Right lobe of liver (tissue), 6 donors: Measurements from ENCODE around the gene HINT1. TPM values are rescaled to one million over a fixed set of nuclear protein-coding genes. Genes with fewer than 3 reads are reported as not detected.

Experiments used
- ATAC-seq, 4 donors: fragments of 200-7000 bp; cut with Tn5 transposase; one replicate each; pipeline ENCODE4 v1.9.1; 2020; ENCODE audit warnings: mild to moderate bottlenecking in 4 of 4, moderate library complexity in 4 of 4
- DNase-seq, 3 donors: peaks; one replicate each; pipeline ENCODE4 v3.0.0-alpha.2; 2020
- H3K27ac ChIP-seq, 3 donors: fragments of 200-600 bp; one replicate each; pipeline ENCODE4 v1.8.0; 2022
- H3K27me3 ChIP-seq, 2 donors: fragments of 200-600 bp; one replicate each; pipeline ENCODE4 v1.8.0; 2022
- H3K36me3 ChIP-seq, 4 donors: fragments of 200-600 bp; sonication (generic) in 1 of 4; one replicate each; pipeline versions ENCODE4 v1.5.1 to v1.8.0; 2017 to 2022; ENCODE audit warnings: control low read depth in 1 of 4
- H3K4me1 ChIP-seq, 4 donors: fragments of 200-600 bp; sonication (generic) in 1 of 4; one replicate each; pipeline versions ENCODE4 v1.5.1 to v1.8.0; 2017 to 2022; ENCODE audit warnings: control low read depth in 1 of 4
- H3K4me3 ChIP-seq, 3 donors: fragments of 200-600 bp; one replicate each; pipeline ENCODE4 v1.8.0; 2022
- H3K9me3 ChIP-seq, 4 donors: fragments of 200-600 bp; sonication (generic) in 1 of 4; one replicate each; pipeline versions ENCODE4 v1.5.1 to v1.8.0; 2017 to 2022; ENCODE audit warnings: control low read depth in 1 of 4
- POLR2A ChIP-seq: fragments of 450-650 bp; IDR thresholded peaks from one replicate; pipeline ENCODE4 v1.6.1; 2017; ENCODE audit warnings: antibody characterized with exemption, mild to moderate bottlenecking
- WGBS: methylation state at CpG from one replicate; pipeline ENCODE4 v1.1.6; 2018; ENCODE audit warnings: low coverage, low lambda C conversion rate; ENCODE audit not compliant: insufficient coverage; ENCODE audit errors: missing lambda C conversion rate; 5-methylcytosine and 5-hydroxymethylcytosine counted together
- intact Hi-C, 2 donors: fragments of 100-400 bp; cut with DNase I; formaldehyde crosslinking; loops; one replicate each; pipeline versions ENCODE4 v1.11.2 to v1.14.1; 2022
- long read RNA-seq: library from polyadenylated mRNA; unstranded; transcript quantifications from one replicate; pipeline ENCODE4 v2.0.0, GENCODE V29; 2019
- total RNA-seq, 6 experiments: library from RNA; depleted of rRNA in 2 of 6; stranded (reverse); fragments of >200 nt in 2 of 6; fragmentation: NEBNext Ultra II Directional in 3 of 6; extraction: Animal tissue kit (Norgen Biotek cat#: 25700) in 3 of 6; gene quantifications; one replicate each; pipeline versions ENCODE4 v1.1.0 to v1.2.4, GENCODE V29; 2016 to 2023
- TF ChIP-seq, protein P1 (sequence below), 4 donors: fragments of 200-600 bp in 3 of 4; fragments of 450-650 bp in 1 of 4; IDR thresholded peaks; one replicate each; pipeline versions ENCODE4 v1.5.1 to v1.8.0; 2016 to 2022; ENCODE audit warnings: antibody characterized with exemption in 4 of 4, mild to moderate bottlenecking in 2 of 4
- donor health status: DM: no; HTN: yes; CAD: no.
- donor health status: DM: no; HTN: no; CAD: no.
- donor health status: DM: no; HTN: no; CAD: no.
- donor health status: DM: no; HTN: yes; CAD: no.
- donor health status: DM: no; HTN: yes; CAD: no.

The HINT1 gene
- total RNA-seq, result 100 to 1,000 TPM; 145 to 246 (median 196) TPM
- long read RNA-seq, transcript HINT1-201 (3 exons, 1,081 nt), result major isoform, 351 of 369 reads
- long read RNA-seq, transcript HINT1-209 (3 exons, 656 nt), result minor isoform, 7 of 369 reads
- long read RNA-seq, partial matches to known transcripts, result 3 of 369 reads
- long read RNA-seq, other reads (novel, unspliced or antisense), result 6 of 369 reads

DNA sequence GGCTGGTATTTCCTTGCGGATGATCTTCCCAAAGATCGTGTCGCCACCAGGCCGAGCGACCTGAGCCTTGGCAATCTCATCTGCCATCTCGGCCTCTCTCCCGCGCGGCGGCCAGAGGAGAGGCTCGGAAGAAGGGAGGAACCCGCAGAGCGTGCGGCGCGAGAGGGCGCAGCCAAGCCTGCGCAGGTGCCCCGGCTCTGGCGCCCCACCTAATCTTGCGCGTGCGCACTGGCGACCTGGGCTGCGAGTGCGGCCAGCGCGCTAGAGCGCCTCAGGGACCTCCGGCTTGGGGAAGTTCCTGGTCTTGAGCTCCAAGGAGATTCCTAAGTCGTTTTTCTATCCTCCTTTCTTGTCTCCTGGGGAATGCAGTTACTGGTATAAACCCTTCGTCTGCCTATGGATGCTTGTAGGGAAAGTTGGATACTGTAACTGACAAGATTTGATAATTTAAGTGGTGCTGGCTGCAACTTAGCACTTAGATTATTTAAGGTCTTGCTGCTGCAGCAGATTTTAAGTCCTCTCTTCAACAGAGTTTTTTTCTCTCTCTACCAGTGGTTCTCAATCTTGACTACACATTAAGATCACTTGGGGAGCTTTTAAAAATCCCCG is at the start of gene HINT1:
HINT1 (minus strand) TSS at position 138 of the 609 bp plus-strand sequence; CDS start at position 87, 51 bp downstream.
- H3K9me3 ChIP-seq, result no peaks in the 10 kb centered on the region
- peaks cover 0 to 32% (median 14%) of the 10 kb centered on the region in 4 donors for H3K4me1 ChIP-seq
- DNase-seq (peak; percentile 96 to 97 (median 96)), ATAC-seq (peak; percentile 87 to 93 (median 88))
- under 1% methylated on average over 11 of the region's 33 CpGs for WGBS
- TF ChIP-seq, protein P1, sequence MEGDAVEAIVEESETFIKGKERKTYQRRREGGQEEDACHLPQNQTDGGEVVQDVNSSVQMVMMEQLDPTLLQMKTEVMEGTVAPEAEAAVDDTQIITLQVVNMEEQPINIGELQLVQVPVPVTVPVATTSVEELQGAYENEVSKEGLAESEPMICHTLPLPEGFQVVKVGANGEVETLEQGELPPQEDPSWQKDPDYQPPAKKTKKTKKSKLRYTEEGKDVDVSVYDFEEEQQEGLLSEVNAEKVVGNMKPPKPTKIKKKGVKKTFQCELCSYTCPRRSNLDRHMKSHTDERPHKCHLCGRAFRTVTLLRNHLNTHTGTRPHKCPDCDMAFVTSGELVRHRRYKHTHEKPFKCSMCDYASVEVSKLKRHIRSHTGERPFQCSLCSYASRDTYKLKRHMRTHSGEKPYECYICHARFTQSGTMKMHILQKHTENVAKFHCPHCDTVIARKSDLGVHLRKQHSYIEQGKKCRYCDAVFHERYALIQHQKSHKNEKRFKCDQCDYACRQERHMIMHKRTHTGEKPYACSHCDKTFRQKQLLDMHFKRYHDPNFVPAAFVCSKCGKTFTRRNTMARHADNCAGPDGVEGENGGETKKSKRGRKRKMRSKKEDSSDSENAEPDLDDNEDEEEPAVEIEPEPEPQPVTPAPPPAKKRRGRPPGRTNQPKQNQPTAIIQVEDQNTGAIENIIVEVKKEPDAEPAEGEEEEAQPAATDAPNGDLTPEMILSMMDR (IDR thresholded peaks at IDR 0.05), result peak in 2 of 4 donors; percentile 24 to 28
- peak; percentile 87 for TF ChIP-seq POLR2A
- no peaks in the 10 kb centered on the region for H3K27me3 ChIP-seq
- H3K27ac ChIP-seq, result peak within 1 kb of the TSS; percentile 90 to 98 (median 96)
- peaks cover 0 to 29% (median 17%) of the 10 kb centered on the region in 4 donors for H3K36me3 ChIP-seq
- intact Hi-C loops, result no loop called here
- peak within 1 kb of the TSS; percentile 89 to 94 (median 93) for H3K4me3 ChIP-seq

DNA sequence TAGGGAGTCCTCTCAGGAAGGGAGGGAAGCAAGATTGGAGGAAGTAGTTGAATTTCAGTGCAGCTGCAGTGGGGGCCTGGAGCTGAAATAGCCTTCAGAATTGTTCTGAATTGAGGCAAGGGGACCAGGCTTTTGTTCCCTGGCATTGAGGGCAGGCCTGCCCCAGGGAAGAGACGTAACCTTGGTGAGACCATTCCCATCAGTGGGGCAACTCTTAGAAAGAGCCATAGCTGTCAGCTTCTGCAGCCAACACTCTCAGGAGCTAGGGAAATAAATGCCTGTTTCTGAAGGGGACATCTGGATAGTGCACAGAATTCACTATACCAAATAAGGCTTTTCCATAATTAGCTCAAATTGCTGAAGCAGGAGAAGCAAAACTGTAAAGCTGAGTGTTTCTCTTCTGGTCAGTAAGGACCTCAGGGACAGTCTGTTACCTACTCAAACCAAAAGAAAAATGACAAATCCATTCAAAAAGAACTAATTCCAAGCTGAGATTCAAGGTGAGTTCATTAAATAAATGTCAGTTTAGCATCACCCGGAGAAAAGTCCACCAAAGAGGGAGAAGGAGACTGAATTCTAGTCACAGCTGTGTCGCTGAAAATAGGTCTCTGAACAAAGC is 49.7 kb upstream of the HINT1 start:
- H3K9me3 ChIP-seq, result no peaks in the 10 kb centered on the region
- H3K27ac ChIP-seq, result no peak overlapping the region
- intact Hi-C loops, result no loop called here
- no peak overlapping the region for H3K4me3 ChIP-seq
- H3K36me3 ChIP-seq, result no peaks in the 10 kb centered on the region
- ATAC-seq, result no peak
- H3K27me3 ChIP-seq, result no peaks in the 10 kb centered on the region
- no peaks in the 10 kb centered on the region for H3K4me1 ChIP-seq
- no peak for DNase-seq
- WGBS, result 78% methylated on average over 2 of the region's 3 CpGs
- no peak for TF ChIP-seq POLR2A
- TF ChIP-seq, protein P1 (IDR thresholded peaks at IDR 0.05), result no peak

DNA sequence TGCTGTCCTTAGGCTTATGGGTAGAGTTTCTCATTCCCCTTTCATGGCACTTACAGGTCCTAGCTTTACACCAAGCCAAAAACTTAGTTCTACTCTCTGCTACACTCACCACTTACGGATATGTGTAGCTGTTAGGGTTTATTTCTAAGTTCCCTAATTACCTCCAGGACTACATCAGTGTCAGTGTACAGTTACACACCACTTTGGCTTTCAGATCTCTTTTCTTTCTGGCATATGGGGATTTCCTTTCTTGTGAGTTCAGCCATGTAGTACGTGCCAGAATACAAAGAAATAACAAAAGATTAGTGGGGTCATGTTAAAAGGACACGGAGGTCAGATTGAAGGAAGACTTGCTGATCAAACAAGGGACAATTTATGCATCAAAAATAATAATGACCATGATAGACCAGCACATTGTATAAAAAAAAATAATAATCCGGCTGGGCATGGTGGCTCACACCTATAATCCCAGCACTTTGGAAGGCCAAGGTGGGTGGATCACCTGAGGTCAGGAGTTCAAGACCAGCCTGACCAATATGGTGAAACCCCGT is 47.5 kb upstream of the HINT1 start:
- intact Hi-C loops, result no loop called here
- Histone ChIP-seq H3K4me1 (no peaks in the 10 kb centered on the region), H3K4me3 (no peak overlapping the region), H3K27ac (no peak overlapping the region), H3K36me3 (no peaks in the 10 kb centered on the region), H3K27me3 (no peaks in the 10 kb centered on the region), H3K9me3 (no peaks in the 10 kb centered on the region)
- no peak for TF ChIP-seq POLR2A
- TF ChIP-seq, protein P1 (IDR thresholded peaks at IDR 0.05), result no peak
- DNase-seq (no peak), ATAC-seq (peak in 1 of 4 donors; percentile 63)
- WGBS, result 63% methylated on average over 5 of the region's 5 CpGs

DNA sequence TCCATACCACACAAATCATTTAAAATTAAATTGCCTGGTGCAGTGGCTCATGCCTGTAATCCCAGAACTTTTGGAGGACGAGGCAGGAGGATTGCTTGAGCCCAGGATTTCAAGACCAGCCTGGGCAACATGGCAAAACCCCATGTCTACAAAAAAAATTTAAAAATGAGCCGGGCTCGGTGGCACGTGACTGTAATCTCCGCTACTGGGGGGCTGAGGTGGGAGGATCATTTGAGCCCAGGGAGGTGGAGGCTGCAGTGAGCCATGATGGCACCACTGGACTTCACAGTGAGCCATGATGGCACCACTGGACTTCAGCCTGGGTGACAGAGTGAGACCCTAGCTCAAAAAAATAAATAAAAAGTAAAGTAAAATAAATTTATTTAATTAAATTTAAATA is 46.6 kb upstream of the HINT1 start:
- H3K4me1 ChIP-seq, result no peaks in the 10 kb centered on the region
- 96% methylated on average over 5 of the region's 5 CpGs for WGBS
- TF ChIP-seq POLR2A, result no peak
- TF ChIP-seq, protein P1 (IDR thresholded peaks at IDR 0.05), result no peak
- no peaks in the 10 kb centered on the region for H3K27me3 ChIP-seq
- no peaks in the 10 kb centered on the region for H3K36me3 ChIP-seq
- H3K9me3 ChIP-seq, result no peaks in the 10 kb centered on the region
- intact Hi-C loops, result no loop called here
- ATAC-seq, result no peak
- no peak for DNase-seq
- no peak overlapping the region for H3K27ac ChIP-seq
- H3K4me3 ChIP-seq, result no peak overlapping the region
